IPS-NIHi7 (cell line): Measurements from ENCODE around the gene RDH12.
"Not testable (repeated sequence)": the region's sequence is repeated elsewhere in the genome, so short reads cannot be mapped to it uniquely, and the experiment has no call there.

Source experiments
- DNase-seq: peaks from one replicate; pipeline ENCODE4 v3.0.0; 2012; ENCODE audit warnings: mixed read lengths; ENCODE audit errors: extremely low spot score

Gene RDH12

DNA sequence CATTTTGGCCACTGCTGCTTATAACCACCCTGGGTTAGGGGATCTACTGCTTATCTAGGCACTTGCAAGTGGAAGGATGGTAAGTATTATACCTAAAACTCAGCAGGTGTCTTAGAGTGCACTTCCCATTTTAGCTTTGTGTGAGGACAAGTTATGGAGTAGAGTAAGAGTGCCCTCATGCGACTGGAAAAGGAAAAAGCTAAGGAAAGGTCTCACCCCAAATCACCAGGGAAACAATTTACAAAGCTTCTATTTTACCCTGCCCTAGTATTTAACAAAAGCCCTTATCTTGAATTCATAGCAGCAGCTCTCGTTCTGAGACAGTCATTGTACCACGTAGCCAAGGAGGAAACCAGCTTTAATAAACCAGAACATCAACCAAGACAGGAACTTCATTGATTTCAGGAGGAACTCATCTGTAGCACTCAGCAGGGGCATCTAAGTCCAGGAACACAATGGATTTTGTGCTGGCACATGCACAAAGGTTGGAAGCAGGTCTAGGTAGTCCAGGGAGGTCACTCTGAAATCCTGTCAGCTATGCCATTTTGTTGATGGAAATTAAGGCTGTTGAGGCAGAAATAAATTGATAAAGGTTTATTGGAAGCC lies 2.9 kb downstream of the RDH12 start:
- DNase-seq, result peak; percentile 72

DNA sequence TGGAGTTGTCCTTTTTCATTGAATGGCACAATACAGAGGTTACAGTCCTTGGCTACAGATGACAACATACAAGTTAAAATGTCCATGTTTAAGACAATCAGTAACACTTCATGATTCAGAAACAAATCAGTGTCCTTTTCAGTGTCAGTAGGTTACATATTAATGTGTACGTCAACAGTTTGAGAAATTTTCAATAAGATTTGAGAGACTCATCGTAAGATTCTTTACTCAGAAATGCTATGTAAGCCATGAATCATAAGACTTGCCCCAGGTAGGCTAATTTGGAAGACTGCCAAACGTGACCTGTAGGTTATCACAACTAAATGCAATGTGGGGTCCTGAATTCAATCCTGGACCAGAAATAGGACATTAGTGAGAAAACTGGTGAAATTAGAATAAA lies 3.5 kb downstream of the RDH12 start:
- DNase-seq, result no peak

DNA sequence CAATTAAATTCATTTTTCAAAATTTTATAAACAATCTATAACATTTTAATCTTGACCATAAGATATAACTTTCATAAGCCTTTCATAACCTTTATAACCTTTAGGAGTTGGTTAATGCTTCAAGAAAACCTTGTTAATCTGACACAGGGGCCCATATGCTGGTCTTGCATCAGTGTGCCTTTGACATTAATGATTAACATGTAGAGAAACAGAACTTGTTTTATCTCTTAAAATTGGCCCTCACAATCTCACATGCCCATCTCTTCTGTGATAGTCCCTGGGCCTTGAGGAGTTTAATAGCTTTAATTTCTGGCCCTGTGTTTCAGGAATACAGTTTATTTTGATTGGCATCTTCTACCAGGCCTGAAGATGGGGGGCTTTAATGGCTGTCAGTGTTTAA lies 7.7 kb downstream of the RDH12 start:
- DNase-seq, result not testable (repeated sequence)

DNA sequence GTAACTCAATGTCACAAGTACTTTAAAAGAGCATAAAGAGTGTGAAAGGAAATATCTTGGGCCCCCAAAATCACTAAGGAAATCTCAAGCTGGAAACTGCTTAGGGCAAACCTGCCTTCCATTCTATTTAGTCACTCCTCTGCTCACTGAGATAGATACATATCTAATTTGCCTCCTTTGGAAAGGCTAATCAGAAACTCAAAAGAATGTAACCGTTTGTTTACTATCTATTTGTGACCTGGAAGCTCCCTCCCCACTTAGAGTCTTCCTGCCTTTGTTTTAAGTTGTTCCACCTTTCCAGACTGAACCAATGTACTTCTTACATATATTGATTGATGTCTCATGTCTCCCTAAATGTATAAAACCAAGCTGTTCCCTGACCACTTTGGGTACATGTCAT lies 8.1 kb downstream of the RDH12 start:
- not testable (repeated sequence) for DNase-seq

DNA sequence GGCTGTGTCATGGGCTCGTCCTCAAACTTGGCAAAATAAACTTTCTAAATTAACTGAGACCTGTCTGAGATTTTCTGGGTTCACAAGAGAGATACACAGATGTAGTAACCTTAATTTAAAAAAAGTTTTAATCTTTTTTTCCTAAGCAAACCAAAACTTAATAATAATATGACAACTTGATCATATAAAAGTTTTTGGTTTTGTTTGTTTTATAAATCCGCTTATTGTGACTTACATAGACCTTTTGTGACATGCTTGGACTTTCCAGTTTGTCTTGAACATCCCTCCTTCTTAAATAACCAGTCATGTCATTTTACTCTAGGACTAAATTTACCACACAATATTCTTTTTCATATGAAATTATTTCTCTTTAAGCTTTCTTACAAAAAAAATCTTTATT lies 8.5 kb downstream of the RDH12 start:
- DNase-seq, result no peak

DNA sequence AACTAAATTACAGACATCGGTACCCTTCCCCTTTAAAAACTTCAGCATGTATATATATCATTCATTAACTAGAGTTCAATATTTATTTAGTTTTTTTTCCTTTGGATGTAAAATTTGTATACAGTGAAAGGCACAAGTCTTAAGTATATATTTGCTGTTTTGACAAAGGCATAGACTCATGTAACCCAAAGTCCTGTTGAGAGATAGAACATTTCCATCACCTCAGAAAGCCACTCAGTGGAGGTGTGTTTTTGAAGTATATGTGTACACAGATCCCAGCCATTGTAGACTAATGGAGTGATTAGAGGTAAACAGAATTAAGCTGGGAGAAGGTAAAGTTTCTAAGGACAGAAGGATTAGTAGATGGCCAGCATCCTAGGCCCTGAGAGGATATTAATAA lies 15.4 kb downstream of the RDH12 start:
- no peak for DNase-seq

DNA sequence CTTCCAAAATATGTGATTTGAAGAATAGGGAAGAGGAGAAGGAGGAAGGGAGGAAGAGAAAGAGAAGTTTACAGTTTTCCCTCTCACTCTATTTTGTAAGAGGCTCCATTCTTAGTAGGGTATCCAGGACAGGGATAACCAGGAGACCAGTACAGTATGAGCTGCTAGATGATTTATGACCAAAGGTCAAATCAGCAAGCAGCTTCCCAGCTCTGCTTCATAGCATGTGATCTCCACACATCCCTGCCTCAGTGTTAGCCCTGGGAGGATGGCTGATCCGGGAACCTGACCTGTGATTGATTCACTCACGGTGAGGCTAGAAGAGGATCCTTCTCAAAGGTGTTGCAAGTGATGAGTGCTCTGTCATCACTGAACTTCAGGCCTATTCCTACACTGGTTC lies 16.6 kb downstream of the RDH12 start:
- DNase-seq, result no peak

DNA sequence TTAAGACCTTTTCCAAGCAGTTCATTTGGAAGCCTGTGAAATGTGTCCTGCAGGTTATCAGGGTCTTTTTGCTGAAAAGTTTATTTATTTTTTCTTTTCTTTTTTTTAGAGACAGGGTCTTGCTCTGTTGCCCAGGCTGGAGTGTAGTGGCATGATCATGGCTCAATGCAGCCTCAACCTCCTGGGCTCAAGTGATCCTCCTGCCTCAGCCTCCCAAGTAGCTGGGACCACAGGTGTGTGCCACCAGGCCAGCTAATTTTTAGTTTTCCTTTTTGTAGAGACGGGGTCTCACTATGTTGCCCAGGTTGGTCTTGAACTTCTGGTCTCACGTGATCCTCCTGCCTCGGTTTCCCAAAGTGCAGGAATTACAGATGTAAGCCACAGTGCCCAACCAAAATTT lies 17.7 kb downstream of the RDH12 start:
- not testable (repeated sequence) for DNase-seq

DNA sequence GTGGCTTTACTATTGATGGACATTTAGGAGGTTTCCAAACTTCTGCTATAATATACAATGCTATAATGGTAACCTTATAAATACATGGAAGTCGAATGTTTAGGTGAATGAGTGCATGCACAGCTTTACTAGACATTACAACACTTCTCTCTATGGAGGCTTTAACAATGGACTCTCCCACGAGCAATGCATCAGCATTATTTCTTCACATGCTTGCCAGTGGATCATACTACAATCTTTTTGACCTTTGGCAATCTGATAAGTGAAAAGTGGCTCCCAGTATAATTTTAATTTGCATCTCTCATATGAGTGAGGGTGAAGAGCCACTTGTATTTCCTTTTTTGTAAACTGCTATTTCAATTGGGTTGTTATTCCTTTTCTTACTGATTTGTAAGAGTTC lies 18.2 kb downstream of the RDH12 start:
- no peak for DNase-seq

DNA sequence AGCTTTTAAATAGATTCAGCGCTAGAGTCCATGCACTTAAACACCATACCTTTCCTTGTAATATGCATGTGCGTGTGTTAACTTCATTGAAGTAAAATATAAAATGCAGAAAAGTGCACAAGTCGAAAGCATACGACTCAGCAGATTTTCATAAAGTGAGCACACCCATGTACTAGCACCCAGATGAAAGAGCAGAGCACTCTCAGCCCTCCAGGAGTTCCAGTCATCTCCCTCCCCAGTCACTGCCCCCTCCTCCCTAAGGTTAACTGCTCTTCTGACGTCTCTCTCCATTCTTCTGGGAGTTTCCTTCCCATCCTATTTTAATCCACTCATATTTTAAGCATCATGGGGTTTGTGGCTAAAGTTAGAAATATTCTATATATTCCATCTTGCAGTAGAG lies 20.2 kb downstream of the RDH12 start:
- no peak for DNase-seq

DNA sequence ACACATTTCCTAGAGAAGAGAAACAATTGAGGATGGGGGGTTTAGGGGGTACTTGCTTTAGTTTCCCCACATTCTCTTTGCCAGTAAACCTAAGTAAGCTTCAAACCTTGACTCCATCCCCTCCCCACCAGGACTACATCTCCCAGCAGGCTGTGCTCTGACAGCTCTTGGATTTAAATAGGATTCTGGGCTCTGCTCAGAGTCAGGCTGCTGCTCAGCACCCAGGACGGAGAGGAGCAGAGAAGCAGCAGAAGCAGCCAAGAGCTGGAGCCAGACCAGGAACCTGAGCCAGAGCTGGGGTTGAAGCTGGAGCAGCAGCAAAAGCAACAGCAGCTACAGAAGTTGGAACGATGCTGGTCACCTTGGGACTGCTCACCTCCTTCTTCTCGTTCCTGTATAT lies 20.6 kb downstream of the RDH12 start:
- peak; percentile 60 for DNase-seq

DNA sequence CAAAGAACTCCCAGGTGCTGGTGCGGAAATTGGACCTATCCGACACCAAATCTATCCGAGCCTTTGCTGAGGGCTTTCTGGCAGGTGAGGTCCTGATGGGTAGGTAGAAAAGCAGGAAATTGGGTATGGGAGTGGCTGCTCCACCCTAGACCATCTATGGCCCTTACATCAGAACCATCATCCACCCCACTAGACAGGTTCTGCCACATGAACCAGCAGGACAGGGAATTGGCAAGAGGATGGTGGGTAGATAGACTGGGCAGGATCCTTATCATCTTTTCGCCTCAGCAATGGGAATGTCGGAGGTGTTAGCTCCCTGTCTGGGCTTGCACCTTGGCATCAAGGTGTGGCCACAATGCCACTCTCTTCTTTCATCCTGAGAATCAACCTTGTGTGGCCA lies 23.5 kb downstream of the RDH12 start:
- no peak for DNase-seq

DNA sequence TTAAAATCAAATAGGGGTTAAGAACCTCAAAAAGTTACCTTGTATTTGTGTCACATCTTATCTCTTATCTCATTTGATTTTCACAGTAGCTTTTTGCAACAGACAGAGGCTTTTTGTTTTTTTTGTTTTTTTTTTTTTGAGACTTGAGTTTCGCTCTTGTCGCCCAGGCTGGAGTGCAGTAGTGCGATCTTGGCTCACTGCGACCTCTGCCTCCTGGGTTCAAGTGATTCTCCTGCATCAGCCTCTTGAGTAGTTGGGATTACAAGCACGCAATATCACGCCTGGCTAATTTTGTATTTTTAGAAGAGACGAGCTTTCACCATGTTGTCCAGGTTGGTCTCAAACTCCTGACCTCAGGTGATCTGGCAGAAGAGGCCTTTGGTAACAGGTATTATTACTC lies 25.7 kb downstream of the RDH12 start:
- no peak for DNase-seq

DNA sequence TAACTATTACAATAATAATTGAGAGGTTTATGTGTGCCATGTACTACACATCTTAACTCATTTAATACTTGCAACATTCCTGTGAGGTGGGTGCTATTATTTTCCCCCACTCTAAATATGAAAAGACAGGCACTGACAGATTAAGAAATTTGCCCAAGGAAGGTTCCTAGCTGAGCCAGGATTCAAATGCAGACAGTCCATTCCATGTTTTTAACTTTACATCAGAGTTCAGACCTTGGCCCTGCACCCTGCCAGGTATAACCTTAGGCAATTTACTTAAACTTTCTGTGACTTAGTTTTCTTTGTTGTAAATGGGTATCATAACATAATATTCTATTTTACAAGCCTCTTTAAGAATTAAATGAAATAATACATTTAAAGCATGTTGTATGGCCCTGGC lies 26.6 kb downstream of the RDH12 start:
- no peak for DNase-seq

DNA sequence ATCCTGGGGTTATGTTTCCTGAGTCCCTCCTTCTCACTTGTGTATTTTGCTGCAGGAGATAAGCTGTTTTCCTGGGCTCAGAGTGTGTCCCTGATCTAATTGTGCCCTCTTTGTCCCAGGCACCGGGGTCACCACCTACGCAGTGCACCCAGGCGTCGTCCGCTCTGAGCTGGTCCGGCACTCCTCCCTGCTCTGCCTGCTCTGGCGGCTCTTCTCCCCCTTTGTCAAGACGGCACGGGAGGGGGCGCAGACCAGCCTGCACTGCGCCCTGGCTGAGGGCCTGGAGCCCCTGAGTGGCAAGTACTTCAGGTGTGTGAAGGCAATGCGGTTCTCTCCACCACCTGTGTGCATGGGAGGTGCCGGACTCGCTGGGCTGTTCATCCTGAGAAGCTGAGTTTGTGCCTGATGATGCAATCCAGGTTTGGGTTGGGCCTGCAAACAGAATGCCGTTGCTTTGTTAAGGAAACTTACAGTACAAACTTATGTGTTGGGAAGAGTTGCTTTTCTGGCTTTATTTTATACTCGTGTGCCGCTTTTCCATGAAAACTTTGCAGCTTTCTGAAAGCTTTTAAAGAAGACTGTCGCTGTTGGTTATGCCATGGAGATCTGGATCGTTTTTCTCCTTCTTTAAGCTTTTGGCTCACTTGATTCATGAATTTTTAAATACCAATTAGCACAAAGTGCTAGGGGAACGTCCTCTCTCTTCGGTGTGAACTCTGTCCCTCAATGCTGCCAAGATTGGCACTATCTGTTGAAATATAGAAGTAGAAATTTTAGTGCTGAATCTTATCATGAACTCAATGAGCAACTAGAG lies 27.6 kb downstream of the RDH12 start:
- DNase-seq, result peak; percentile 79

DNA sequence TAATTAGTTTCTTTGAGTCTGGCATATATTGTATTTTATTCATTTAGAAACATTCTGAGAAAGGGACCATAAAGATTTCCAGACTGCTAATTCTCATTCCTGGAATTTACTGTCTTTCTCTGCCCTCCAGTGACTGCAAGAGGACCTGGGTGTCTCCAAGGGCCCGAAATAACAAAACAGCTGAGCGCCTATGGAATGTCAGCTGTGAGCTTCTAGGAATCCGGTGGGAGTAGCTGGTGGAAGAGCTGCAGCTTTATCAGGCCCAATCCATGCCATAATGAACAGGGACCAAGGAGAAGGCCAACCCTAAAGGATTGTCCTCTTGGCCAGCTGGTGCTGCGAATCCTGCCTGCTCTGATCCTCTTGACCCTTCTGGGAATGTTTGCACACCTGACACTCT lies 31.9 kb downstream of the RDH12 start:
- no peak for DNase-seq

DNA sequence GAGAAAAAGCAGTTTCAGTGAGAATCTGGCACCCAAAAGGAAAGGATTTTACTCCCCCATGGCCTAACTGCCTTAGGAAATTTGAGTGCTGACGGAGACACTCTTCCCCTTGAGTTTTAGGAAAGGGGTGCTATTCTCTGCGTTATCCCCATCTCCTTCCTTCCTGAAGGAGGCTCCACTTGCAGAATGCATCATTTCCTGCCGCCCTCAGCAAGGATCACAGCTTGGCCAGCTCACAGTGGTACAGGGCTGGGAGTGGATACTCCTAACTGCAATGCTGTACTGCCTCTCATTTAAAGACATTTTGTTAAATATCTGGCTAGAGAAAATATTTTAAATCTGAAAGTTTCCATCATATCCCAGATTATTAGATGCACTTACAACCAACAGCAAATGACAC lies 33.0 kb downstream of the RDH12 start:
- peak; percentile 64 for DNase-seq

DNA sequence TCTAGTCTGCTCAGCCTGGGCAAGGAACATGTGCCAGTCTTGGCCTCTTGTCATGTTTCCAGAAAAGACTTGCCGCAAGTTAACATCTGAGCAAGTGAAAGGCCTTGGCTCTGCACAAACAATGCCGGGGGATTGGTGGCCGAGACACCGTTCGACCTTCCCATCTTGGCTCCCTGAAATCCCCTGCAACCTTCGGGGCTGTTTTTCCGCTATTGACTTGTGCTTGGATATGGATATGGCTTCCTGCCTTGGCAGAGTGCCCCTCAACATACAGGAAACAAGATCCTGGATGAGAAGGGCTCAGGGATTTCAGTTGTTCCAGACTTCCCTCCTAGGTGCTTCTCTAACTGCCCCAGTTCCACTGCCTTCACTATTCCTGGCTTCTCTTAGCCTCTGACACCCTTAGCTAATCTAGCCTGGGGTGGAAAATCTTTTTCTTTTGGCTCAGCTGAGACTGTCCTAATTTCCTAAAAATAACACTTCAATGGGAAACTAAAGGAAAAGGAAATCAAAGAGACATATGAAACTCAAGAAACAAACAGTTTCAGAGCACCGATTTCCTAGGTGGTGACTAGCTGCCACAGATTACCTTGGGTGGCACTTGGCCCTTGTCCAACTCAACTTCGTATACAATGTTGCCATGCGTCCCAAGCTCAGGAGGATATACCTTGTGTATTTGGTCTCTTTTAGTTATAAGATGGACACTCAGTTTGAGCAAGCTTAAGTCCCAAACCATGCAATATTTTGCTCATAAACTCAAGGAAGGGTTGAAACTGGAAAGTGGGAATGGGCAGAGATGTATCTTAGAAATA lies 33.9 kb downstream of the RDH12 start:
- DNase-seq, result no peak

DNA sequence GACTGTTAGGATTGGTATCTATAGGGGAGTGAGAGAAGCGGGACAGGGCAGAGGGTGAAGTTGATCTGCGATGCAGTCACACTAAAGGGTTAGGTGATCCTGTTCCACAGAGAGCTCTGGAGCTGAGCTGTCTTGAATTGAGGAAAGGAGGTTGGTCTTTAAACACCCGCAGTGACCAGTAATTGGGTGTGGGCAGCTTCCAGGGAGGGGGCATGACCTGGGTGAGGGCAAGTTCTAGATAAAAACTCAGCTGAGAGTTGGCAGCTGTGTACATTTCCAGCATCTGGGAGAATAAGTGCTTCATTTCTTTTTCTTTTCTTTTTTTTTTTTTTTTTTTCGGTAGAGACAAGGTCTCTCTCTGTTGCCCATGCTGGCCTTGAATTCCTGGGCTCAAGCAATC lies 35.1 kb downstream of the RDH12 start:
- DNase-seq, result no peak

DNA sequence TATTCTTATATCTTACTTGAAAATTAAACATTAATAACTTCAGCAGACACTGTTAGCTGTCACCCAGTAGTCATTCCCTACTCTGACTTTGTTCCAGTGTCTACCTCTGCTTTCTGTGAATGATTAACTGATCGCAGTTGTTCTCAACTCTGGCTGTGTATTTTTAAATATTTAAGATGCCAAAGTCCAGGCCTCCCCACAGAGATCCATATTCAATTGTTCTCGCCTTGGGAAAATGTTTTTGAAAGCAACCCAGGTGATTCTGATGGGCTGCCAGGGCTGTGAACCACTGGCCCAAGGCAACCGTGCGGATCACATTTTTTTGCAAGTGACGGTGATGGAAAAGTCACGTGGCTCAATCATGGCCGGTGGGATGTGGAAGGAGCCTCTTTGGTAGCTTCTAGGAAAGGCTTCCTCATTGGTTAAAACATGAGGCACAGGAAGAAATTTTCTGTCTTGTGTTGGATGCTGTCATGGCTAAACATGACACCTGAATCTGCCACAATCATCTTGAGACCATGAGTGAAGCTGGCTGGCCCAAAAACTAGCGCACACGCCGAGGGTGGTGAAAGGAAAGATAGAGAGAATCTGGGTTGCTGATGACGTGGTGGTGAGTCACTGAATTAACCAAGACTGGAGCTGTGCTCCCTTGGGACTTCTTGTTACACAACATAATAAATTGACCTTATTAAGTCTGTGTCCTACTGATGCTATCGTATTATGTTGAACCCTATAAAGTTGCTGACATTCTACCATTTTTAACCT lies 37.2 kb downstream of the RDH12 start:
- no peak for DNase-seq

DNA sequence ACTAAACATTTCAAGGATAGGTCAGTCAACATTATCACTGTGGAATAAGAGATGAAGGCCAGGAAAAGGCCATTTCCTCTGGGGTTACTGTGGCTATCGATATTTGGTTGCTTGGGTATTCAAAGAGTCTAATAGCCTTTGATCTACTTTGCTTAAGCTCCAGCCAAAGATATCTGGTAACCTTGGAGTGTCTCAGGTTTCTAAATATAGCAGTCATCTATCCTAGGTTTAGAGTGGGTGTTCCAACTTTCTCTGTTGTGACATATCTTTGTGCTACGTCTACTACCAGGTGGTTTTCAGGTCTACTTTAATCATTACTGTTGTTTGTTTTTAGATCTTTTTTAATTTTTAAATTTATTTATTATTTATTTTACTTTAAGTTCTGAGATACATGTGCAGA lies 42.4 kb downstream of the RDH12 start:
- DNase-seq, result no peak

DNA sequence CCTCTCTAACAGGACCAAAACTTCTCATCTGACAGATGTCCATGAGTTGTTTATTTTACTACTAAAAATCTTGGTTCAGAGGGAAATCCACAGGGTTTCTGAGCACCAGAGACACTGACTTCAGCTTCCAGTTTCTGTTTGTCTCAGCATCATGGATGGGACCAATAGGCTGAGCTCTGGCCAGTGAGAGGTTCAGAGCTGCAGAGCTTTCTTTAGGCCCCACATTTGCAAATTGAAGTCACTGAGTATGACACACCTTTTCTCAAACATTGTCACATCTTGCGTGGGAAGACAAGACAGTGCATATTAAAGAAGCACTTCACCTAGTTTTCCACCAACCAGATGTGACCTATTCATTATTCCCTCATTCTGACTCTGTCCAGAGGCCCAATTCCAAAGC lies 45.2 kb downstream of the RDH12 start:
- DNase-seq, result no peak
